Measurements from ENCODE around the gene MYO15A.

DNA sequence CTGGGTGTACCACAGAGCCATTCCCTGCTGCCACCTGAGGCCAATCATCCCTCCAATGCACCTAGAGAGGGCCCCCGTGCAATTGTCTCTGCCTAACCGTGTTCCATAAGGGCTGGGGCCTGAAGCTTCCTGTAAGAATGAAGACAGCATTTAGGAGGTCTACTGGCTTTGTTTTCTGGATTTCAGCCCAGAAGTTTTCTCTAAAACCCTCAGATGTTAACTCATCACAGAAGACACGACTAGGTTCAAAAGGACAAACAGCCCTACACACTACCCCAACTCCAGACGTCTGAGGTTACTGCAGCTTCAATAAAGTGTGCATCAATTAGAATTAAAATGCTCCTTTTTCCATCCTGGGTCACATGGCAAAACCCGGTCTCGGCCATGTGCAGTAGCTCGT, 31.6 kb upstream of the MYO15A start:
- TF ChIP-seq EZH2 (IDR thresholded peaks at IDR 0.05; ENCODE audit: low read length, unreplicated experiment): no peak
- no peak for TF ChIP-seq CTCF (conservative IDR thresholded peaks at IDR 0.05; ENCODE audit: low read depth, low read length)

Data from PC-3 (cell line).